HG03095 (cell line): Measurements from ENCODE around the gene CACNA1C.
"Not testable (repeated sequence)": the region's sequence is repeated elsewhere in the genome, so short reads cannot be mapped to it uniquely, and the experiment has no call there.

Source experiments
- ATAC-seq: cut with Tn5 transposase; IDR thresholded peaks from one replicate; pipeline ENCODE4 v1.9.1; 2021; ENCODE audit warnings: moderate library complexity; ENCODE audit not compliant: unreplicated experiment

CACNA1C gene

DNA sequence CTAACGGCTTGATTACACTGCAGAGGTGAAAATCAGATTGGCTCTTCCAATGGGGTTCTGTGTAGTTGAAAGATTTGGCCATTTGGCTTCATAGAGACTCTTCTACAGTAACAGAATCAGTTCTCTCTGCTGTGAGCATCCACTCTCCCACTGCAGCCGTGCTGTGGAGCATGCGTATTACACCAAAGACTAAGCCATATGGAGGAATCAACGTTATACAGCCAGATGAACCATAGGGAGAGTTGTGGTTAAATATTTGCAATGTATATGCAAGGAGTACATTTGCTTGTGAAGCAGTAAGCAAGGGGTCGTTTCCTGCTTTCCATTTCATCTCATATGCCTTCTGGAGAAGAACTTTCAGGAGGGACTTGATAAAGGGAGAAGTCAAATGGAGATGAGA lies 410.9 kb downstream of the CACNA1C start:
- ATAC-seq: no peak

DNA sequence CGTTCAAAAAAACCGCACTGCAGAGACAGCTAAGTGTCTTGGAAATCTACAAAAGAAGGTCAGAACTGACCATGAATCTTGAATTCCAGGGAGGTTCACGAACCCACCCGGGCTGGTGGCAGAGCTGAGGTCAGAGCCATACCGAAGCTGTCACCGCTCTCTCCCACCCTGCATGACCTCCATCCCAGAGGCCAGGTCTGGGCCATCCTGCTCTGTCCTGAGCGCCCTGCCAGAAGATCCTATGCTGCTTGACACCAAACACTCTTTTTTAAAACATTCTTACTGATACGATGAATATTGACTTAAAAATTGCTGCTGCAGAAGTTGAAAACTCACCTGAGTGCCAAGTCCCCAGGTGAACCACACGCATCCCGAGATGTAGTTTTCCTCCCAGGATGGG lies 412.9 kb downstream of the CACNA1C start:
- no peak for ATAC-seq

DNA sequence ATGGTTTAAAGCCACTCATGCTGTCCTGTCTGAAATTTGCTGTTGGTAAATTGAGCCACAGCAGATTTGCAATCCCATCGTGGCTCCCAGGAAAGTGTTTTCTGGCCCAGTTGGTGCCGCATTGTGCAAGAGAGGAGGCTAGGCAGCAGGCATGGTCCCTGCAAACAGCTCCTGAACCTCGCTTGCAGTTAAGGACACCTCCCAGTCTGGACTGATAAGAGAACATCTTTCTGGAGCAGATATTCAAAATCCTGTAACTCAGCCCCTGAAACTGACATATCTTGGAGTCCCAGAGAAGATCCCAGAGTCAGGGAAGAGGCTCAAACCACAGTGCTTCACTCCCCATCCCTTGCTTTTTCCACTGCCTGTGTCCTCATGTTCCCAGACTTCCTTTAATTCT lies 413.4 kb downstream of the CACNA1C start:
- no peak for ATAC-seq

DNA sequence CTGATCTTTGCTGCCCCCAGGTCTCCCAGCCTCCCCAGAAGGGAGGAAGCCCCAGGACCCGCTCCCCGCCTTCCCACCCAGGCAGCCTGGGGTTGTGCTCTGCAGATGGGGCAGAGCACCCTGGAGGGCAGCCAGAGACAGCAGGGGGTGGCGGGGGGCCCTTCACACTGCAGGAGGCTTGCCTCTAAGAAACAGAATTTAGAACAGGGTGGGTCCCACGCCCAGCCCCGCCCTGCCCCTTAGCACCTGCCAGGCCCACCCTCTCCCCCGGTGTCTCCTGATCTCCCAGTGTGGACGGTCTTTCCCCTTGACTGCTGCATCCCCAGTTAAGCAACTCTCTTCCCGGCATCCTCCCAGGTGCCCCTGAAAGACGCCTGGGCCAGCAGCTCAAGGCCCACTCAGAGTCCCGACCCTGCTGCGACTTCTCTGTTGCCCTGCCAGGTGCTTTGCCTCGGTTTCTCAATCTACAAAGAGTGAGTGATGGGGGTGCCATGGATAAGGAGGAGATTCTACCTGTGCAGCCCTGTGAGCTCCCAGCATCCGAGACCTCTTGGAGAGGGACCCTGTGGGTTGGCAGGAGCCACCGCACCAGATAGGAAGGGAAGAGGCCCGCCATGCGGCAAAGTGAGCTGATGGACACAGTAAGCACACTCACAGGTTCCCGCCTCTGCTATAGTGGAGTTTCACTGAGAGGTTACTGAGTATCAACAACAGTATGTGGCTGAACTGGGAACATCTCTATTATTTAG lies 414.8 kb downstream of the CACNA1C start:
- no peak for ATAC-seq

DNA sequence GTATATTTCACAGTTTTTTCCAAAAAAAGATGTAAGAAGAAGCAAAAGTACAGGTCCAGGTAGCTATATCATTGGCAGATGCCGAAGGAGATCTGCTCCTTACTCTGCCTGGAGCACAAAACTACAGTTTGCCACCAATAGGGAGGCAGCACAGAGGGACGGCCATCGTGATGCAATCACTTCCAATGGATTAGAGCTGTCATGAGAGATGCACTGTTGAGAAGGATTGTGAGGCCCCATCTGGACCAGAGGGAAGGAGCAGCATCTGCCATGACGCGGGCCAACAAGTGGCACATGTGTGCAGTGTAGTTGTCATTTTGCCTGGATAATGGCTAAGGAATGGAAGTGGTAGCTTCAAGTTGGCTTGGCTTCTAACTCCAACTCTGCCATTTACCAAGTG lies 423.2 kb downstream of the CACNA1C start:
- no peak for ATAC-seq

DNA sequence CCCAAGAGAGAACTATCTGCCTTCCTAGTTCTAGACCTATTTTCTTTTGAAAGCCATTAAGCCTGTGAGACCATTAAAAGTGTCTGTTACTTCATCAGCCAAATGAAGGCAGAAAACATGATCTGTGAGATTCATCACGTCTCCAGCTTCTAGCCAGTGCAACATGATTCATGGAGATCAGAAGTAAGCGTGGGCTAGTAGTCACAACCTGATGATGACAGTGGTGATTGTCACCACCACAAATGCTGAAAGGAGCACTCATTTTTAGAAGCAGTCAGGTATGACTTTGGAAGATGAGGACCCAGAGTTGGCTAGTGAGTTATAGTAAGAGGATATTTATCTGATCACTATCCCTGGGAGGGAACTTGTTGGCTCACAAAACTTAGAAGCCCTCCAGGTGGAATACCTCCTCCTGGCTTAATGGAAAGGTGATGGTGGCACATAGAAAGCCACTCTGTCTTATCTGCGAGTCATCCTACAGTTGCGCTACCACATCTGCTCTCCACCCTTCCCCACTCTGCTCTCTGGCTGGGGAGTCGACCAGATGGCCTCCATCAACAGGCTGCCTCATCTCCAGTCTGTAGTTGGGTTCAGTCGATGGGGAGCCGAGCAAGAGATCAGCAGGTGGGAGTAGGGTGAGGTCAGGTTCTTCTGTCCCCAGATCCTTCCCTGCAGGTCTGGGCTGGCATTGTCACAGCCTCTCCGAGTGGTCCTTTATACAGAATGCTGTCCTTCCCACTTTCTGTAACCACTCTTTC lies 424.4 kb downstream of the CACNA1C start:
- ATAC-seq: no peak

DNA sequence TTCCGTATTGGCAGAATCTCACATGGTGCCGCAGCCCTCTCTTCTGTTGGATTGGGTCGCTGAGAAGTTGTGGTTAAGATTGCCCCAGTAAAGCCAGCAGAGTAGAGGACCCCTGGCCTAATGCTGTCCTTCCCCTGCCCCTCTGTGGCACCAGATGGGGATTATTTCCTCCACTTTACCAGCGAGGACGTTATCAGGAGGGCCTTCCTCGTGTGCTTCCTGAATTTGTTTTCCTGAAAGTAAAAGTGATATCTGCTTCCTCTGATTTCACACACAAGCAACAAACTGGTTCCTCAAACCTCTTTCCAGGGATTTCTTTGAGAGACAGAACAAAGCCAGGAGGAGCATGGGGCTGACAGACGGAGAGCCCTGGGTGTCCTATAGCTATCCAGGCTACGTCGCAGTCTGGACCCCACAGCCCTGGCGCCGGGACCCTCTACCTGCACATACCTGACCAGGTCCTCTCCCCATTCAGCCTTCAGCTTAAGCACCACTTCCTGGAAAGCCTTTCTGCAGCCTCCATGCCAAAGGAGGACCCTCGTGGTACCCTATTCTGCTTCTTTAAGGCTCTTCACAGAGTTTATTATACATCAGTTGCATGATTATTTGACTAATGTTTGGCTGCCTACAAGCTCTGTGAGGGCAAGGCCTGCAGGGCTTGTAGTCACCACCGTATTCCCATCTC lies 427.2 kb downstream of the CACNA1C start:
- ATAC-seq: no peak

DNA sequence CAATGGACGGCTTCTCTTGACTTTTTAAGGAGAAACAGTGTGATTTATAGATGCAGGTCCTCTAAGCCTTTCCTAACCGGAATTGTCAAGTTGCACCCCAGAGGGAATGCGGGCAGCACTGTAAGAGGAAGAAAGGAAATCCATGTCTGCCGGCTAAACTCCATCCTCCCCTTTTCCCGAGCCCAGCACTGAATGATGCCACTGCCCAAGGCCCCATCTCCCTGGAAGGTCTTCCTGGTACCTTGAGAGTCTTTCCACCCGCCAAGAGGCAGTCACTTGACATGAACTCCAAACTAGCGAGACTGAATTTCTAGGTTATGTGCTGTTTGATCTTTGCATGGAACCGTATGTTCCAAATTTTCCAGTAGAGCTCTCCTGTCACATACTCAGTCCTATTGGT lies 428.6 kb downstream of the CACNA1C start:
- ATAC-seq: no peak

DNA sequence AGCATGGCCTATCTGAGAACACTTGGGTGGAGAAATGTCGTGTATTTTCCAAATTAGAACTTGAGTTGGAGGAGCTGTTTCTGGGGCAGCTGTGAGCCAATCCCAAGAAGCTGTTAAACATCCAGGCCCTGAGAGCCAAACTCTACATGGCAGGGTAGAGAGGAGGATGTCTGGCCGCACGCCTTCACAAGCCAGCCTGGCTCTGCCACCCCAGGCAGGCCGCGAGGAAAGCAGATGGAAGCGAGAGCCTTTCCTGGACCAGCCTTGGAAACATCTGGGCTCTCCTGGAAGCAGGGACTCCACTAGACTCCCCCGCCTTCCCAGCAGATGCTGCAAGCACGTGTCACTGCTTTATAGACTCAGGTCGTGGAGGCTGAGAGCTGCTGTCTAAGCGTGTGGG lies 429.2 kb downstream of the CACNA1C start:
- no peak for ATAC-seq

DNA sequence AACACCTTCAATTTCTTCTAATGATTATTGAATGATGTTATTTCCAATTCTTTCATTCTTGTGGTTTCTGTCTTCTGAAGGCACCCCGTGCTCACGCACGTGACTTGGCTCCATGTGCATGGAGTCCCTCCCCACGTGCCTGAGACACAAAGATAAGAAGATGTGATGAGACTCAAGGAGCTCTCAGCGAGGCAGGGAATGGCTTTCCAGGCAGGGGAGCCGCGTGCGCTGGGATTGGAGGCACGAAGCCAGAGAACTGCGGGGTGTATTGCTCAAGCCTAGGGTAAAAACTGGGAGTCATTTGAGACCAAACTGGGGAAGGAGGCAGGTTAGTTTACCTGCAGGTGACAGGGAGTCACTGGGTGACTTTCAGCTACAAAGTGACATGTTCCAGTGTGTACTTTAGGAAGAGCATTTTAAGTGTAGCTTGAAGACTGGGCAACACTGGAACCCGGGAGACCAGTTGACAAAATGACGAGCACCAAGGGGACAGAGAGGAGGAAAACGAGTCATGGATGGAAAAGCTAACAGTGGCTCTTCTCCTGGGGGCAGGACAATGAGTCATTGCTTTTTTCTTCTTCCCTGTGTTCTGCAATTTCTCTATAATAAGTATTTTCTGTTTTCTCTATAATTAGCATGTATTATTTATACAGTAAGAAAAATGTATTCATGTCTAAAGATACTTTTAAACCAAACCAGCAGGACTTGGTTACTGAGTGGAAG lies 430.3 kb downstream of the CACNA1C start:
- ATAC-seq: no peak

DNA sequence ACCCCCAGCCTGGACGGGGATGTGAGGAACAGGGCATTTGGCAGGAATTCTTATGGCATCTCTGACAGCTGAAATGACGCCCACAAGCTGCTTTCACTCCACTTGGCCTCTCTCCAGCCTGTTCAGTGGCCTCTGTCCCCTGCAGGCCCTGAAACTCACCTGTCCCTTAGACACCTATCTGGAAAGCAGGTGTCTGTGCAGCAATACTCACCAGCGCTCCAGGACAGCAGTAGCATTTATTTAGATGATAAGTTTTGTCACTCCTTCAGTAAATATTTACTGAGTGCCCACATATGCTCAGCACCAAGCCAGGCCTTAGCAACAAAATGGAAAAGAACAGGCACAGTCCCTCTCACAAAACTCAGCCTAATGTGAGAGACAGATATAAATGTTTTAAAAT lies 430.9 kb downstream of the CACNA1C start:
- ATAC-seq: no peak

DNA sequence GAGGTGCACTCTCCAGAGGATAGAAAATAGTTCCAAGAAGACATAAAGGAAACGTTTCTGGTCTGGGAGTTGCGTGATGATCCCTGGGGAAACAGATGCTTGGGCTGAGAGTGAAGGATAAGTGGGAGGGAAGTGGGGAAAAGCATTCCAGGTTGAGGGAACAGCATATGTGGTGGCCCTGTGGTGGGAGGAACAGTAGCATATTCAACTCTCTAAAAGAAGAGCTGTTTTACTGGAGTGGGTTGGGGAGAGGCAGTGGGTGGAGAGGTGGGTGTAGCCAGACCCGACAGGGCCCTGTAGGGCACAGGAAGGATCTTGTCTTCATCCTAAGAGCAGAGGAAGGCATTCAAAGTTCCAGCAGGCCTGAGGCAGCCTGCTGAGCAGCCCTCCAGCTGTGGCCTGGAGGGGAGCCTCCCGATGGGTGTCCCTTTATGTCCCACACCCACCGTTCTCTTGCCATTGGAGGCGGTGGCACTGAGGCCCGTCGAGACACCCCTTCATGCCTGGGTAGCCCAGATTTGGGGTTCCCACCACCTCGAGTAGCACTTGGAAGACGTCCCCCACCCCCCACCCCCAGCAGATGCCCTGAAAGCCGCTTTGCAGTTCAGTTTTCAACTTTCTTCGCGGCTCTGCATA lies 431.5 kb downstream of the CACNA1C start:
- no peak for ATAC-seq

DNA sequence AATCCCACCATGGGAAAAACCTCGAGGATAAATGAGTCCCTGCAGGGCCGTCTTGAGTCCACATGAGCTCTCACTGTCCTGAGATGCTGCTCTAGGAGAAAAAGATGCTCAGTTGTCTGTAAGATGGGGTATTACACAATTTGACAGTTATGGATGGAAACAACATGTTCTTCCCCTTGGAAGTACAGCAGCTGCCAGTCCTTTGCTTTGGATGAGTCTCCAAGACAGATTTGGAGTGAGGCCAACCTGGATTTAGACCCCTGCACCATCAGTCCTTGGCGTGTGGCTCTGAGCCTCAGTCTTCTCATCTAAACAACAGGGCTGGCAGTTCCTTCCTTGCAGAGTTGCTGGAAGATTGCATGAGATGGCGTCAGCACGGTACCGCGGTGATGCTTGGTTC lies 432.9 kb downstream of the CACNA1C start:
- no peak for ATAC-seq

DNA sequence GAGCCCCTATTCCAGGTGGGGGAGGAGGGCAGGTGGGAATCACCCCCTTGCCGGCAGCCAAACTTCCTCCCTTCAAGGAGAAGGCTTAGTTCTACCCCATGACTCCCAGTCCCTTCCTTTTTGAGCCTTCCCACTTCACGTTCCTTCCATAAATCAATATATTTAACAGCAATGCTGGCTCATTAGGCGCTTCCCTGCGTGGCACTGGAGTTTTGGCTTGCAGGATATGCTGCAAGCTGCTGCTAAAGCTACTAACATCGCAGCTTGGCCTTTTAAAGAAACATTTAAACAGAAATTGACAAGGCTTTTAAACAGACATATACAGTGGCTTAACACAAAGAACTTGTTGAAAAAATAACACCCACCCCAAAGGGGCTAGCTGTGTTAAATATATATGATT lies 434.0 kb downstream of the CACNA1C start:
- ATAC-seq: no peak

DNA sequence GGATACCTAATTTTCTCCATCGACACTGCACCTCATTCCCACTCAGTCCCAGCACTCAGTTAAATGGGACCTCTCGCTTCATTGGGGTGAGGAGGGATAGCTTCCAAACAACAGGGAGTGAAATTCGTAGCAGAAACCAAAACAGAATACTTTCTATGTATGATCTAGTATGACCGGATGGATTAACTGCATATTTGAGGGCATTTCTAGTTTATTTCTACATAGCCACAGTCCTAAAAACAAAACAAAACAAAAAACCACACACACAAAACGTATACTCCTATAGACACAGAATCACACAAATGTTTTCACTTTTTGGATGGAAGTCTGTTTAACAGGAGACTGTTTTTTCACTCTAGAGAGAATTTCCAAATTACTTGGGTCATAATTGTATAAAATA lies 434.5 kb downstream of the CACNA1C start:
- no peak for ATAC-seq

DNA sequence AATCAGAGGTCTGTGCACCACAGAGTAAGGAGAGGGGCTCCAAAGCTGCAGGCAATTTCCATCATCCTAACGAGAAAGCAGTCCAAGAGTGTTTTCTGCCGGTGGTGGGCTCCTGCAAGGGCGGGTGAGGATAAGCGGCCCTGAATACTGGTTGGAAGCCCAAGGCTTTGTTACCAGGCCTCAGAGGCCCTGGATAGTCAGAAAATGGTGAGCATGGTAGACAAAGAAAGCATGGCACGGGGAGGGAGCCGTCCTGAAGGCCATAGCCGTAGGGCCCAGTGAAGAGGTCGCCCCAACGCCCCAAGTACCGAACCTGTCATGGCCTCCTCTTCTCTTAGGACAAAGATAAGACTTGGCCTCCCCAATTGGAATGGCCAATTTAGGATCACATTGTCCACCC lies 435.3 kb downstream of the CACNA1C start:
- ATAC-seq: no peak

DNA sequence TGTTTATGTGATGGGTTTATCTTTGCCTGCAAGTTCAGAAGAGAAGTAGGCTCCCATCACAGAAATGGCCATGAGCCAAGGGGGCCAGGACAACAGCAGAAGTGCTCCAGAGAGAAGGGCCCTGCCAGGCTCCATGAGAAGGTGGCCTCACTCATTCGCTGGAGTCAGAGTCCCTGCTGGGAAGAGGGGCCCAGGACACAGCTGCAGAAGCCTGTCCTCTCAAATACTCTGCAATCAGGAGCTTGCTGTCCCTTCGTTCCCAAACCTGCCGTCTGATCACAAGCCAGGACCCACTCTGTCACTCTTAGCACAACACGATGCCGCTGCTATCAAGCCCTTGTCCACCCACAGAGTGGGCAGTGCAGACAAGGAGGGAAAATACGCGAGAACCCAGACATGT lies 435.8 kb downstream of the CACNA1C start:
- no peak for ATAC-seq

DNA sequence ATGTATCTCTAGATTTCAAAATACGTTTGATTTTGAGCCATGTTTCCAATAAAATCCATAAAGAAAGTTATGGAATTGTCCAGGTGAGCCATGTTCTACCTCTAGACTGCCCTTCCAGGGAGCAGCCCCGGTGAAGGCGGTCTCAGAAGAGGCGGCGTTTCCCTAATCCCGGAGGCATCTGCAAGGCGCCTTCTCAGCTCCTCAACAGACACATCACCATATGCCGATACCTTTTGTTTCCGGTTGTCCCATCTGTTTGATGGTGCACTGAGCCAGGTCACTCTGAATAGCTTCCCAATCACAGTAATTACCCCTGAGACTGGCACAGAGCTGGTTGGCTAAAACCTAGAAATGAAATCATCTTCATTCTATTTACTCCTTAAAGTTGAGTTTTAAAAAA lies 436.5 kb downstream of the CACNA1C start:
- no peak for ATAC-seq

DNA sequence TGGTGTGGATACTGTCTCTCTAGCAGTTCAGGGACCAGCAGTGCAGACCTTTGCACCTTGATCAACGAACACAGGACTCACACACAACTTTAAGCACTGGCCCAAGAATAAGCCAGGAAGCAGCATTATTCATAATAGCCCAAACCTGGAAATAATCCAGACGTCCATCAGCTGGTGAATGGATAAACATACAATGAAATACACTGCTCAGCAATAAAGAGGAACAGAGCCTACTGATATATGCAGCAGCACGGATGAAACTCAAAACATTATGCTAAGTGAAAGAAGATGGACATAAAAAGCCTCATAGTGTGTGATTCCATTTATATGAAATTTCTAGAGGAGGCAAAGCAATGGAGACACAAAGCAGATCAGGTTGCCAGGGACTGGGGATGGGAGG lies 438.0 kb downstream of the CACNA1C start:
- ATAC-seq: no peak

DNA sequence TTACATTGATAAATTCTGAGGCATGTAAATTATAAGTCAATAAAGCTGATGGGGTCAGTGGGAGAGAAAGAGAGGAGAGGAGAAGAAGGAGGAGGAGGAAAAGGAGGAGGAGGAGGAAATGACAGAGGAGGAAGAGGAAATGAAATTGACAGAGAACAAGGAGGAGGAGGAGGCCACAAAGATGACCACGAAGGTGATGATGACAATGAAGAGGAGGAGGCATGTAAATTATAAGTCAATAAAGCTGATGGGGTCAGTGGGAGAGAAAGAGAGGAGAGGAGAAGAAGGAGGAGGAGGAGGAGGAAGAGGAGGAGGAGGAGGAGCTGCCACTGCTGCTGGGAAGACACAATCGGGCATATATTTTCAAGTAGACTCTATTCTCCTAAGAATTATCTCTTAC lies 438.6 kb downstream of the CACNA1C start:
- ATAC-seq: not testable (repeated sequence)

DNA sequence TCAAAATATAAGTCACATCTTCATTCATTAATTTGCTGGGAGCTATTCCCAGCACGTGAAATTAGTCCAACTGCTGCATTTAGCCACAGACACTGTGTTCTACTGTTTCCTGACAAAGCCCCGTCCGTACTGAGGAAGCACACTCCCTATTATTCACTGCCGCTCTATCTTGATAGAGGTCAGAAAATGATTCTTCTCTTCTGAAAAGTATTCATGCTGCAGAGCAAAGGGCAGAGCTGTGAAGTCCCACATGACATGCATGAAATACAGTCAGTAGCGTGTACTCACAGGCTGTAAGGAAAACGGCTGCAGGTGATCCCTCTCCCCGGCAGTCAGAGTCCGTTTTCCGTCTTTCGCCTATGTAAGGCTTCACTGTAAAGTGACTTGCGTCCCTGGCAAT lies 439.4 kb downstream of the CACNA1C start:
- no peak for ATAC-seq
